Stimulated activated CD8-positive, alpha-beta memory T cell treated with anti-CD3 and anti-CD28 coated beads, Interleukin-12 subunit alpha, Interleukin-12 subunit beta, amount 100 ng/mL, for 4 hours (primary cell): ENCODE results near the gene CD300C.
"Not testable (repeated sequence)": the region's sequence is repeated elsewhere in the genome, so short reads cannot be mapped to it uniquely, and the experiment has no call there.

Experiments
- DNase-seq: peaks from one replicate; pipeline ENCODE4 v3.0.0-alpha.2; 2020; ENCODE audit warnings: low read depth

CD300C gene

GRCh38 chr17:74561586-74561985 is 15.7 kb upstream of the CD300C start:
- DNase-seq = no peak

GRCh38 chr17:74558882-74559519 is 13.1 kb upstream of the CD300C start:
- DNase-seq = no peak

- DNase-seq = not testable (repeated sequence)
Measured at GRCh38 chr17:74558402-74558801, 12.5 kb upstream of the CD300C start.

- DNase-seq = no peak
Measured at GRCh38 chr17:74555427-74555940, 9.6 kb upstream of the CD300C start.

- DNase-seq = no peak
Measured at GRCh38 chr17:74554909-74555308, 9.0 kb upstream of the CD300C start.

- DNase-seq = no peak
Measured at GRCh38 chr17:74552037-74552436, 6.1 kb upstream of the CD300C start.

- DNase-seq = no peak
Measured at GRCh38 chr17:74550602-74551001, 4.7 kb upstream of the CD300C start.

GRCh38 chr17:74549343-74549742 is 3.4 kb upstream of the CD300C start:
- DNase-seq = no peak

- no peak for DNase-seq
Measured at GRCh38 chr17:74547736-74548135, 1.8 kb upstream of the CD300C start.

- no peak for DNase-seq
Measured at GRCh38 chr17:74547264-74547663, 1.3 kb upstream of the CD300C start.

GRCh38 chr17:74546586-74546985 is 671 bp upstream of the CD300C start:
- no peak for DNase-seq

GRCh38 chr17:74544991-74545842 is 698 bp downstream of the CD300C start:
- DNase-seq = no peak

GRCh38 chr17:74543891-74544760 is 1.8 kb downstream of the CD300C start:
- no peak for DNase-seq

- DNase-seq = no peak
Measured at GRCh38 chr17:74543406-74543805, 2.5 kb downstream of the CD300C start.

GRCh38 chr17:74542727-74543383 is 3.1 kb downstream of the CD300C start:
- no peak for DNase-seq

GRCh38 chr17:74542166-74542565 is 3.7 kb downstream of the CD300C start:
- DNase-seq = no peak

GRCh38 chr17:74541176-74542111 is 4.5 kb downstream of the CD300C start:
- DNase-seq = no peak

- DNase-seq = no peak
Measured at GRCh38 chr17:74539281-74539820, 6.6 kb downstream of the CD300C start.

- DNase-seq = no peak
Measured at GRCh38 chr17:74536890-74537289, 9.0 kb downstream of the CD300C start.

GRCh38 chr17:74532115-74532514 is 13.8 kb downstream of the CD300C start:
- no peak for DNase-seq
